ENCODE data around the gene BAZ2A. TPM values are rescaled to one million over a fixed set of nuclear protein-coding genes. Genes with fewer than 3 reads are reported as not detected.

Gene BAZ2A
- total RNA-seq, 2 donors from 2014 or later: 48.7 to 143 TPM

DNA sequence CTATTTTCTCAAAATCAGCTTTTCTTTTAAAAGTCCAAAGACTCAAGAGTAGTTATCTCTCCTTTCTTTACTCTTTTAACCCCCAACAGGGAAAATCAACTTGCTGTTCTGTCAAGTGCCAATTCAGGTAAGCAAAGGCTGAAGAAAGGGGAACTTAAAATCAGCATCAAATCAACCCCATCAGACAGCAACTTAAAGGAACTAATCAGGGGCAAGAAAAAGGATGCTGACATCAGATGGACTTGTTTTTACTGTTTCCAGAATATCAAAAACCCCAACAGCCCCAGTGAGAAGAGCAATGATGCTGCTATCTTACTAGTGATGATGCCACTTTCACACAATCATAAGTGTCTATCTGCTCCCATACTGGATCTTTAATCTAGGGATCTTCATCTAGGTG lies 3.4 kb downstream of the BAZ2A start:
- no peak for DNase-seq (ENCODE audit: low spot score)
- Histone ChIP-seq H3K9me3 (no peaks in the 10 kb centered on the region), H3K4me3 (no peak overlapping the region), H3K4me1 (replicated peaks) (peaks cover 7% of the 10 kb centered on the region), H3K27ac (no peak overlapping the region), H3K27me3 (replicated peaks; ENCODE audit: insufficient read depth) (no peaks in the 10 kb centered on the region), H3K36me3 (no peaks in the 10 kb centered on the region)
- intact Hi-C loops (cut with DNase I): no loop called here
- TF ChIP-seq POLR2A (IDR thresholded peaks at IDR 0.05): no peak
- TF ChIP-seq, protein P1, sequence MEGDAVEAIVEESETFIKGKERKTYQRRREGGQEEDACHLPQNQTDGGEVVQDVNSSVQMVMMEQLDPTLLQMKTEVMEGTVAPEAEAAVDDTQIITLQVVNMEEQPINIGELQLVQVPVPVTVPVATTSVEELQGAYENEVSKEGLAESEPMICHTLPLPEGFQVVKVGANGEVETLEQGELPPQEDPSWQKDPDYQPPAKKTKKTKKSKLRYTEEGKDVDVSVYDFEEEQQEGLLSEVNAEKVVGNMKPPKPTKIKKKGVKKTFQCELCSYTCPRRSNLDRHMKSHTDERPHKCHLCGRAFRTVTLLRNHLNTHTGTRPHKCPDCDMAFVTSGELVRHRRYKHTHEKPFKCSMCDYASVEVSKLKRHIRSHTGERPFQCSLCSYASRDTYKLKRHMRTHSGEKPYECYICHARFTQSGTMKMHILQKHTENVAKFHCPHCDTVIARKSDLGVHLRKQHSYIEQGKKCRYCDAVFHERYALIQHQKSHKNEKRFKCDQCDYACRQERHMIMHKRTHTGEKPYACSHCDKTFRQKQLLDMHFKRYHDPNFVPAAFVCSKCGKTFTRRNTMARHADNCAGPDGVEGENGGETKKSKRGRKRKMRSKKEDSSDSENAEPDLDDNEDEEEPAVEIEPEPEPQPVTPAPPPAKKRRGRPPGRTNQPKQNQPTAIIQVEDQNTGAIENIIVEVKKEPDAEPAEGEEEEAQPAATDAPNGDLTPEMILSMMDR (IDR thresholded peaks at IDR 0.05): no peak
- no peak for TF ChIP-seq POLR2AphosphoS5 (IDR thresholded peaks at IDR 0.05)

DNA sequence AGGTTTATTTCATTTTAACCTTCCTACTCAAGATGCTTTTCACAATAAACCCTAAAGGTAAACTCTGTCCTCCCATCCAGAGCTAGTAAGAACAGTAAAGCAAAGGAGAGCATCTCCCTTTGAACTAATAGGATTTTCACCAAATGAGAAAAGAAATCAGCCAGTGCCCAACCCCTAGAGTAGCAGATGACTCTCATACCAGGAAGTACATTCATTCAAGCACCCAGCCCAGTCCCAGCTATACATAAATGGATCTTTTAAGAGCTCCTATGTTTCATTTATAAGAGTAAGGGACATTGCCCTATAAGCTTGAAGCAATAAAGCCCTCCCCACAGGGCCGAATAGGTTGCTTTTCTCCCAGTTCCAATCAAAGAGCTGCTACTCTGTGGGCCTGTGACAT lies 7.6 kb downstream of the BAZ2A start:
- Histone ChIP-seq H3K4me3 (no peak overlapping the region), H3K27ac (no peak overlapping the region), H3K4me1 (replicated peaks) (no peaks in the 10 kb centered on the region), H3K9me3 (no peaks in the 10 kb centered on the region), H3K27me3 (replicated peaks; ENCODE audit: insufficient read depth) (no peaks in the 10 kb centered on the region), H3K36me3 (no peaks in the 10 kb centered on the region)
- 89% methylated on average over 1 of the region's 1 CpG for WGBS
- no peak for DNase-seq (ENCODE audit: low spot score)
- intact Hi-C loops (cut with DNase I): no loop called here
- no peak for TF ChIP-seq POLR2AphosphoS5 (IDR thresholded peaks at IDR 0.05)

DNA sequence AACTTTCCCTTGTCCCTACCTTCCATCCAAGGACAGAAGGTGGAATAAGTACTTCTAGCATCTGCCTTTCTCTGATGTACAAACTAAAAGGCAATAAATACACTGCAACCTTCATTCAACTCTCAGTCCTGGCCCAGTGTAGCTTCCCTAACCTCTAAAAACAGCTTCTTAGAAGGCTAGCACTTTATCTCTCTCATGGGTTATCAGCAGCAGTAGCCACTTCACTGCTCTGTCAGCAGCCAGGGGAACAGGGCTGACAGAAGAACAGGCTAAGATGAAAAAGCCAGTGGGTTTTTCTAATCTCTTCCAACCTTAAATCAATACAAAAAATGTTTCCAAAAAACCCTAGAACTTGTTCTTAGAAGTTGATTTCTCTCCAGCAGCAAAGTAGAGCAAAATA lies 13.2 kb downstream of the BAZ2A start:
- Histone ChIP-seq H3K27ac (no peak overlapping the region), H3K9me3 (no peaks in the 10 kb centered on the region), H3K4me3 (no peak overlapping the region), H3K4me1 (replicated peaks) (no peaks in the 10 kb centered on the region), H3K27me3 (replicated peaks; ENCODE audit: insufficient read depth) (no peaks in the 10 kb centered on the region), H3K36me3 (peaks cover 36 to 42% of the 10 kb centered on the region in 2 donors)
- TF ChIP-seq, protein P1 (IDR thresholded peaks at IDR 0.05): no peak
- no peak for TF ChIP-seq POLR2AphosphoS5 (IDR thresholded peaks at IDR 0.05)
- TF ChIP-seq POLR2A (IDR thresholded peaks at IDR 0.05): no peak
- DNase-seq (ENCODE audit: low spot score): no peak
- intact Hi-C loops (cut with DNase I): no loop called here

DNA sequence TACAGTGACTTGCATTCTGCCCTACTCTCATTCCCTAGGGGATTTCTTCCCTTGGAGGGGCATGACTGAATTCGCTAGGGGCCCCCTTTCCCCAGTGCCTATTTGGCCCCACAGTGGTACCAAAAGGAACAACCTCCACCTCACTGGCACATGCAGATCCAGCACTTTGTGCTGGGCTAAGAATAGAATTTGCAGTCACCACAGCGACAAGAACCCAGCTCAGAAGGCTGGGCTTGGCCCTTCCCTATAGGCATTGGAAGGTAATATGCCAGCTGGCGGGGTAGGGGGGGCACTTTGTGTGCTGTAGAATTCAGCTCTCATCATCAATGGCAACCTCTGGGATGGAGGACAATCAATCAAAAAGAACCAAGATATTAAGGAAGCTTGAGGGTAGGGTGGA lies 13.9 kb downstream of the BAZ2A start:
- DNase-seq (ENCODE audit: low spot score): no peak
- no peaks in the 10 kb centered on the region for H3K27me3 ChIP-seq (replicated peaks; ENCODE audit: insufficient read depth)
- TF ChIP-seq, protein P1 (IDR thresholded peaks at IDR 0.05): no peak
- no peak for TF ChIP-seq POLR2A (IDR thresholded peaks at IDR 0.05)
- TF ChIP-seq POLR2AphosphoS5 (IDR thresholded peaks at IDR 0.05): no peak
- H3K9me3 ChIP-seq: no peaks in the 10 kb centered on the region
- H3K27ac ChIP-seq: no peak overlapping the region
- H3K4me1 ChIP-seq (replicated peaks): no peaks in the 10 kb centered on the region
- H3K36me3 ChIP-seq: peaks cover 42 to 48% of the 10 kb centered on the region in 2 donors
- WGBS: 97% methylated on average over 3 of the region's 3 CpGs
- no peak overlapping the region for H3K4me3 ChIP-seq
- intact Hi-C loops (cut with DNase I): no loop called here

DNA sequence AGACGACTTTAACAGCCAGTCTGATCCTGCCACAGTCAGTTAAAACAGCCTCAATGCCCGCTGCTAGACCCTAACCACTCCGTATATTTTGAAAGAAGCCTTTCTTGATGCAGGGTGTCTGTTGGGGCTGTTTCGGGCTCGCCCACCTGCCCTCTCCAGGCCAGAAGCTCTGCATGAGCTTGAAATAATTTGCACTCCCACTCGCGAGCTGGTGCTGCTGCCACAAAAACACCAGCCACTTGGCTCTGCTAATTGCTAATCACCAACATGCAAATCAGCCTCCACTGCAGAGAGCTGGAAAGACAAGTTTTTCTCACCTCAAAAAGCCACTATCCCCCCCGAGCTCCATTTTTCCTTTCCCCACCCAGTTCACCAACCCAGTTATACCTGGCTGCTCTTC lies 15.5 kb downstream of the BAZ2A start:
- Histone ChIP-seq H3K4me3 (no peak overlapping the region), H3K9me3 (no peaks in the 10 kb centered on the region), H3K36me3 (peaks cover 58 to 63% of the 10 kb centered on the region in 2 donors), H3K27ac (no peak overlapping the region), H3K4me1 (replicated peaks) (no peaks in the 10 kb centered on the region), H3K27me3 (replicated peaks; ENCODE audit: insufficient read depth) (no peaks in the 10 kb centered on the region)
- WGBS: 85% methylated on average over 8 of the region's 8 CpGs
- DNase-seq (ENCODE audit: low spot score): no peak
- intact Hi-C loops (cut with DNase I): no loop called here
- TF ChIP-seq POLR2A (IDR thresholded peaks at IDR 0.05) (no peak), POLR2AphosphoS5 (IDR thresholded peaks at IDR 0.05) (no peak)
- TF ChIP-seq, protein P1 (IDR thresholded peaks at IDR 0.05): no peak

Measured in prostate gland (tissue), 2 donors.